Esophagus muscularis mucosa (tissue), 4 donors: Measurements from ENCODE around the gene ARF1.

Source experiments
- EP300 ChIP-seq: sonication (generic); formaldehyde crosslinking; IDR thresholded peaks from one replicate; pipeline ENCODE4 v1.6.1; 2017; ENCODE audit warnings: antibody characterized with exemption
- POLR2A ChIP-seq: fragments of 450-650 bp; IDR thresholded peaks from one replicate; pipeline ENCODE4 v1.6.1; 2017; ENCODE audit warnings: antibody characterized with exemption, moderate library complexity, mild to moderate bottlenecking, low read depth
- POLR2AphosphoS5 ChIP-seq, 2 donors: sonication (generic); formaldehyde crosslinking; IDR thresholded peaks; one replicate each; pipeline ENCODE4 v1.6.1; 2017; ENCODE audit warnings: antibody characterized with exemption in 2 of 2
- TF ChIP-seq, protein P1 (sequence below), 3 experiments: fragments of 200-600 bp in 2 of 3; fragments of 450-650 bp in 1 of 3; sonication (generic) in 2 of 3; IDR thresholded peaks; one replicate each; pipeline ENCODE4 v1.5.1; 2017 to 2019; ENCODE audit warnings: antibody characterized with exemption in 3 of 3, mild to moderate bottlenecking in 2 of 3, moderate library complexity in 1 of 3

DNA sequence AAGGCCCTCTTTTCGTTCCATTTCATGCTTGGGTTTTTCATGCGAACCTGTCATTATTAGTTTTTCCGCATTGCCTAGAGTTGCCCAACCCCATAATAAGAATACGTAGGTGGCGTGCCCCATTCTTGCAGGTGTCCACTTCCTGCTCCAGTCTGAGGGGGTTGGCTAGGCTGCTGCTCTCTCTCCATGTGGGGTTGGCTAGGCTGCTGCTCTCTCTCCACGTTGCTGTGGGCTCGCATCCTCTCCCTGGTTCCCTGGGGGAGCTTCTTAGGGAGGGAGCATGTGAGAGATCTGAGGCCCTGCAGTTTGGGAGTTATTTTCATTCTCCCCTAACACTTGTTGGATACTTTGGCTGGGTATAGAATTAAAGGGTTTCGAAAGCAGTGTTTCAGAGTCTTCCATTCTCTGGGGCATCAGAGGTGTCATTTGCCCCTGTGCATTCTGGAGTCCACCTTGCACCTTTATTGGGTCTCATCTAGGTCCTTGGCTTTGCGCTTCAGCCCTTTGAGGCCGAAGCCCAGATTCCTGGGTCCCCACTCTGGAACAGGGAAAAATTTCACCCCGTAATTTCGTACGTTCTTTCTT, 12.0 kb downstream of the ARF1 start:
- TF ChIP-seq POLR2AphosphoS5 (IDR thresholded peaks at IDR 0.05) (no peak), POLR2A (no peak), EP300 (no peak)
- TF ChIP-seq, protein P1, sequence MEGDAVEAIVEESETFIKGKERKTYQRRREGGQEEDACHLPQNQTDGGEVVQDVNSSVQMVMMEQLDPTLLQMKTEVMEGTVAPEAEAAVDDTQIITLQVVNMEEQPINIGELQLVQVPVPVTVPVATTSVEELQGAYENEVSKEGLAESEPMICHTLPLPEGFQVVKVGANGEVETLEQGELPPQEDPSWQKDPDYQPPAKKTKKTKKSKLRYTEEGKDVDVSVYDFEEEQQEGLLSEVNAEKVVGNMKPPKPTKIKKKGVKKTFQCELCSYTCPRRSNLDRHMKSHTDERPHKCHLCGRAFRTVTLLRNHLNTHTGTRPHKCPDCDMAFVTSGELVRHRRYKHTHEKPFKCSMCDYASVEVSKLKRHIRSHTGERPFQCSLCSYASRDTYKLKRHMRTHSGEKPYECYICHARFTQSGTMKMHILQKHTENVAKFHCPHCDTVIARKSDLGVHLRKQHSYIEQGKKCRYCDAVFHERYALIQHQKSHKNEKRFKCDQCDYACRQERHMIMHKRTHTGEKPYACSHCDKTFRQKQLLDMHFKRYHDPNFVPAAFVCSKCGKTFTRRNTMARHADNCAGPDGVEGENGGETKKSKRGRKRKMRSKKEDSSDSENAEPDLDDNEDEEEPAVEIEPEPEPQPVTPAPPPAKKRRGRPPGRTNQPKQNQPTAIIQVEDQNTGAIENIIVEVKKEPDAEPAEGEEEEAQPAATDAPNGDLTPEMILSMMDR (IDR thresholded peaks at IDR 0.05), result no peak
